Keratinocyte (primary cell): ENCODE measurements around the gene UBE2D2.
"Not testable (repeated sequence)": the region's sequence is repeated elsewhere in the genome, so short reads cannot be mapped to it uniquely, and the experiment has no call there.

ENCODE experiments used
- EZH2 ChIP-seq: IDR thresholded peaks from one replicate; pipeline ENCODE4 v1.6.1; 2012; ENCODE audit warnings: inconsistent platforms, mild to moderate bottlenecking, low read length, moderate library complexity
- TF ChIP-seq, protein P1 (sequence below), 3 experiments: IDR thresholded peaks in 1 of 3; conservative IDR thresholded peaks in 1 of 3; optimal IDR thresholded peaks in 1 of 3; 2 replicates in 2 of 3; 3 replicates in 1 of 3; pipeline versions ENCODE3 to v1.5.1; 2011; ENCODE audit warnings: low read length in 3 of 3, mild to moderate bottlenecking in 3 of 3, moderate library complexity in 2 of 3, control low read depth in 1 of 3, inconsistent platforms in 1 of 3; ENCODE audit not compliant: insufficient read depth in 2 of 3; ENCODE audit errors: extremely low read depth in 1 of 3

GRCh38 chr5:139601948-139602347, 40.8 kb downstream of the UBE2D2 start:
- TF ChIP-seq, protein P1, sequence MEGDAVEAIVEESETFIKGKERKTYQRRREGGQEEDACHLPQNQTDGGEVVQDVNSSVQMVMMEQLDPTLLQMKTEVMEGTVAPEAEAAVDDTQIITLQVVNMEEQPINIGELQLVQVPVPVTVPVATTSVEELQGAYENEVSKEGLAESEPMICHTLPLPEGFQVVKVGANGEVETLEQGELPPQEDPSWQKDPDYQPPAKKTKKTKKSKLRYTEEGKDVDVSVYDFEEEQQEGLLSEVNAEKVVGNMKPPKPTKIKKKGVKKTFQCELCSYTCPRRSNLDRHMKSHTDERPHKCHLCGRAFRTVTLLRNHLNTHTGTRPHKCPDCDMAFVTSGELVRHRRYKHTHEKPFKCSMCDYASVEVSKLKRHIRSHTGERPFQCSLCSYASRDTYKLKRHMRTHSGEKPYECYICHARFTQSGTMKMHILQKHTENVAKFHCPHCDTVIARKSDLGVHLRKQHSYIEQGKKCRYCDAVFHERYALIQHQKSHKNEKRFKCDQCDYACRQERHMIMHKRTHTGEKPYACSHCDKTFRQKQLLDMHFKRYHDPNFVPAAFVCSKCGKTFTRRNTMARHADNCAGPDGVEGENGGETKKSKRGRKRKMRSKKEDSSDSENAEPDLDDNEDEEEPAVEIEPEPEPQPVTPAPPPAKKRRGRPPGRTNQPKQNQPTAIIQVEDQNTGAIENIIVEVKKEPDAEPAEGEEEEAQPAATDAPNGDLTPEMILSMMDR (optimal IDR thresholded peaks at IDR 0.05 in 1 of 3, IDR thresholded peaks at IDR 0.05 in 1 of 3, conservative IDR thresholded peaks at IDR 0.05 in 1 of 3; ENCODE audit: extremely low read depth in 1 of 3, insufficient read depth in 2 of 3, low read length in 3 of 3): not testable (repeated sequence)
- TF ChIP-seq EZH2: not testable (repeated sequence)
